CD4-positive, alpha-beta T cell treated with Interferon alpha-2 for 1 hour (primary cell): ENCODE measurements around the gene DOCK8.
A peak's percentile ranks its signal among the peaks of the same experiment; 100 is the strongest.

Experiments
- DNase-seq, 2 donors: peaks; one replicate each; pipeline ENCODE4 v3.0.0-alpha.2; 2020 to 2022

The DOCK8 gene

DNA sequence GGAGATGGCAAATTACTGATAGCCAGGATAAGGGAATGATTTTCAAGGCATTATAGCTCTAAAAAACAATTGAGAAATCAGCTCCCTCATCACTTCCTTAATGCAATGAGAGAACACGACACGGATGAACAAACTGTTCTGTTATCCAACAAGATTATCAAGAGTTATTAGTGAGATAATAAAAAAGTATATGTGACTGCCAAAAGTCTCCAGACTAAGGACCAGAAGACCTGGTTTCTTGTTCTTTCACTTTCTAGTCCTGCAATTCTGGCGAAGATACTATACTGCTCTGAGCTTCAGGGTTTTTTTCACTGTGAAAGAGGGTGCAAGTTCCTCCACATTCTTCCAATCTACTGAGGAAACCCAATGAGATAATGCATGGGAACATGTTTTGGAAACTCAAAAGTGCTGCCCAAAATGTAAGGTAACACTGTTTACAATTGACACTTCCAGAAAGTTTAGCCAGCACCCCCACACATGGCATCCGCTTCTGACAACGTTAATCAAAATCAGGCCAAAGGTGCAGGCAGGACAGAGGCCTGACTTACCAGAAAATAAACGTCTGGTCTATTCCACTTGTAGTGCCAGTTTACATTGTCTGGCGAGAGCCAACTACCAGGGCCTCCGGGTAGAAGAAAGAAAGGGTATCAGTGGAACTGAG, 254.2 kb downstream of the DOCK8 start:
- no peak for DNase-seq

DNA sequence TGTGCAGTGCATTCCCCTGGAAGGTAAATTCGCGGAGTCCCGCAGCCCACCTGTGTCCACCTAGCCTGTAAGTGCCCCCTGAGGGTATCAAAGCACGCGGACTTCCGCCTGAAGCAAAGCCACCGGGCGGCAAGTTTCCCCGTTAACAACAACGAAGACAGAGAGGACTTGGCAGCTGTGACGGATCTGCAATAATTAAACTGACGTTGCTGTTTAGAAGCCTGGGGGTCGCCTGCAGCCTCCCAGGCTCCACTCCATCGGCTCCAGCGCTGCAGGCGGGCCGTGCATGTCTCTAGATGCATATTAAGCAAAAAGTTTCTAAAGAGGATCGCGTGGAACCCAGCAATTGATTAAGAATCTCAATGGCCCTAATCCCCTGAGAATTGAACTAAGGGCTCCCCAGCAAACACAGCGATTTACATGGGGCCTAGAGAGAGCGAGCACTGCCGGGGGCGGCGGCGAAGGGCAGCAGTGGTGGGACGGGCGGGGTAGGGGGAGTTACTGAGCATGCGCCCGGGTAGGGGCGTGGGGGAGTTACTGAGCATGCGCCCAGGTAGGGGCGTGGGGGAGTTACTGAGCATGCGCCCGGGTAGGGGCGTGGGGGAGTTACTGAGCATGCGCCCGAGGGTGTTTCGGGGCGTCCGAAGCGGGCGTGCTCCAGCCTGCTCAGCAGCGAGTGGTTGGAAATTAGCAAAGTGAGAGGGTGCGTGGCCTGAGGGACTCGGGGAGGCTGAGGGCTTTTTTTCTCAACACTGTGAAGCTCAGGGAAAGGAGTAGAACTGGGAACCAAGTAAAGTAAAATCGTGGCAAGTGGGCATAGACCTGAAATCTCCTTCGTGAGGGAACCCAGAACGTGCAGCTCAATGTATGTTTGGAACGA, 255.2 kb downstream of the DOCK8 start:
- DNase-seq: peak; percentile 94

DNA sequence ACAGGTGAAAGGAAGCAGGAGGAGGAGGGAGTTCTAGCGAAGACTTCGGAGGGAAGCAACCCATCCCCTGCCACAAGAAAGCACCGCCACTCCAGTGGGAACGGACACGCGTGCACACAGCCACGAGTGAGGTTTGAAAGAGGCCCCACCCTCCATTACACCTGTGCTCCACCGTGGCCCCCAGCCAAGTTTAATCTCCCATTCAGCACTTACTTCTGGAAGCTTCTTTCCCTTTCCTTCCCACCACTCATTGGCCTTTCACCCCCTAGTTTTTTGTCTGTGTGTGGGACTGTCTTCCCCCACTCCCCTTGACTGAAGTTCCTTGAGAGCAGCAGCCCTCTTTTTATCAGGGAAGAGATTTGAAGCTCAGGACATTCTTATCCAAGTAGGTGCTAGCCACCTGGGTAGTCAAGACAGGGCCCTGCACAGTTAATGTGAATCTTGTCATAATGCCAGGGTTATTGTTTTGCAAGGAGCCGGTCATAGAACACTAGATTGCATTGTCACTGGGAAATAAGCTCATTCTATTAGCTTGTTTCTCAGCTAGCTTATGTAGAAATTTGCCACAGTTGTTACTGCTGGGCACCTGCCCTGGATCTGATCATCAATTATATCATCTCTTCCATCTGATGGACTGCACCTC, 256.0 kb downstream of the DOCK8 start:
- DNase-seq: peak in 1 of 2 donors; percentile 4

DNA sequence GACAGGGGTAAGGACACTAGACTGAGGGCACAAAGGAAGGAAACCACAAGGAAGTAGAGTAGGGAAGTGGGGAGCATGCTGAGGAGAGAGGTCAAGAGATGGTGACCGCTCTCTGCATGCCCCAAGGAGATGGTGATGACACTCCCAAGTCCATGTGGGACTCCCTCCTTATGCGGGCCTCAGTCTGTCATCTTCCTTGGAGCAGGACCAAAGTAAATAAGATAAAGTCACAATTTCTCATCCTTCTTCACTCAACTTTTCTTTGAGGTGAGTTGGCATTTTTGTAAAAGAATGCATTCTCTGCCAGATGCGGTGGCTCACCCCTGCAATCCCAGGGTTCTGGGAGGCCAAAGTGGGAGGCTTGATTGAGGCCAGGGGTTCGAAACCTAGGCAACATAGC, 256.7 kb downstream of the DOCK8 start:
- no peak for DNase-seq

DNA sequence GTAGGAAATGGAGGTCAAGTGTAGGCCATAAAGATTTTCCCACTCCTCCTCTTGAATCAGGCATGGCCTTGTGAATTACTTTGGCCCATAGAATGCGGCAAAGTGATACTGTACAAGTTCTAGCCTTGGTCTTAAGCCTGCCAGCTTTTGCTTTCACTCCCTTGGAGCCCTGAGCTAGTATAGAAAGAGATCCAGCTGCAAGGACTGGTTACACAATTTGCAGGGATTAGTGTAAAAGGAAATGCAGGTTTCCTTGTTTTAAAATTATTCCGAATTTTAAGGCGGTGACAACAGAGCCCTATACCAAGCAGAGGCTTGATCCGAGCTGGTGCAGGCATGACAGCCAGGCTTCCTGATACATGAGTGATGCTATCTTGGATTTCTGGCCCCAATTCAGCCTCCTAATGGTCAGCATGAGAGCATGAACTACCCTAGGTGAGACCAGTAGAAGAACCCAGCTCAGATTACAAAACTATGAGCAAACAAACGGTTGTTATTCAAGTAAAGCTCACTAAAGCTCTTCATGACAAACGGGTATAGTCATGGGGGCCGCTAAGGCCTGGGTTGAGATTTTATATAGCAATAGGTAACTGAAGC, 257.9 kb downstream of the DOCK8 start:
- DNase-seq: no peak

DNA sequence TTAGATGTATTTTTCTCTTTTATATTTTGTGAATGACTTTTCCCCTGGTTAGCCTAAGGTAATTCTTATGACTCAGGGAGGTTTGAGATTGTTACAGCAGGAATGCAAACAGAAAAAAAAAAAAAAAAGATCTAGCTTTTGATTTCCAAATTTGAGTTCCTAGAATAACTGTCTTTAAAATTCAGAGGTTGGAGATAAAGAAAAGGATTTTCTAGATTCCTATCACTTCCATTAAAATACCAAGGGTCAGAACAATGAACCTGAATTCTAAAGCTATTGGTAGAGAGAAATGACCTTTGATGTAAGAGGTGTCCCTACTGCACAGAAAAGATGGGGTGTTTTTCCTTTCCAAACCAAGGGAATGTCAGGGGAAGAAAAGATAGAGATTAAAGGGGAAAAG, 262.5 kb downstream of the DOCK8 start:
- no peak for DNase-seq

DNA sequence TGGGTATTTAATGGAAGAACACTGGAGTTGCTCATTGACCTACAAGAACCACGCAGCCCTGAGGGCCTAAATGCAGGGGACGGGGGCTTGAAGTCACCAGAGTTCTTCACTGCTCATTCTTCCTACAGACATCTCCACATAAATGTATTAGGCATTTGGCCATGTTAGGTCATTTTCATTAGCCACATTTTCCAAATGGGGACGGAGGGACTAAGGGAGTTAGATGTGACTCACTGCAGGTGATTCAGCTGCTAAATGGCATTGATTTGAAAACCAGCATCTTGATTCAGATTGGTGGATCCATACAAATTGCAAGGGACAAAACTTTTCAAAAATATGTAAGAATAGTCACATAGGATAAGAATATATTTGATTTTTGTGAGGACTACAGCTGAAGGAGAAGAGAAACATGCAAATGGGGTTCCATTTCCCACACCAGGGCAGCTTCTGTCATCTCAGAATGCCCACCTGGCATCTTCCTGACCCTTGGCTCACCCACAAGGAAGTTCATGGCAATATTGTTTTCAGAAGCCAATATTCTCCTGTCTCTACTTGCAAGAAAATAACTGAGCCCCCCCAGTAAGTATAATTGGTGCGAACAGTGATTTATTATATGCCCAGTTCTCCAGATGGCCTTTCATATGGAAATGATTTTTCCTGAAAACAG, 264.8 kb downstream of the DOCK8 start:
- no peak for DNase-seq

DNA sequence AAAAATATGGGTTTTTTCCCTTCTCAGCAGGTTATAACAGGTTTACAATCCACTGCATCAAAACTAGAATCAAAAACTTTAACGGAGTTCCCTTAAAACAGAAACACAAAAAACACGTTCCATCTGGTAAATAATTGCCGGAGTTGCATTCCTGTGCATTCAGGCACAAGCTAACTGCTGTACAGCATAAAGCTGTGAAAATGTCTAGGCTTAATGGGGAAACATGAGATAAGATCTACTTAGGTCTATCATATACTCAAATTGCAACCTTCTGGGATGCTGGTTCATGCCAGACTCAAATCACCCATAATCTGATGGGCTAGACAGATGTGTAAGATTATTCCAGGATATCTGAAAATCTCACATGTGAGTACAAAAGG, 265.3 kb downstream of the DOCK8 start:
- DNase-seq: no peak

DNA sequence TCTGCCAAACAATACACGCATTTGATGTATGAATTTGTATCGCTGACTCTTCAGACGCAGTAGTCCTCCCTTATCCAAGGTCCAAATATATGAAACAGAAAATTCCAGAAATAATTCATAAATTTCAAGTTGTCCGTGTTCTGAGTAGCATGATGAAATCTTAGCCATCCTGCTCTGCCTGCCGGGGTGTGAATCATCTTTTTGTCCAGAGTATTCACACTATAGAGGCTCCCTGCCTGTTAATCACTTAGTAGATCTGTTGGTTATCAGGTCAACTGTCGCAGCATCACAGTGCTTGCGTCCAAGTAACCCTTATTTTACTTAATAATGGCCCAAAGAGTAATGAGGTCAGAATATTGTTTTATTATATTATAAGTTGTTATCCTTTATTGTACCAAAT, 268.1 kb downstream of the DOCK8 start:
- no peak for DNase-seq

DNA sequence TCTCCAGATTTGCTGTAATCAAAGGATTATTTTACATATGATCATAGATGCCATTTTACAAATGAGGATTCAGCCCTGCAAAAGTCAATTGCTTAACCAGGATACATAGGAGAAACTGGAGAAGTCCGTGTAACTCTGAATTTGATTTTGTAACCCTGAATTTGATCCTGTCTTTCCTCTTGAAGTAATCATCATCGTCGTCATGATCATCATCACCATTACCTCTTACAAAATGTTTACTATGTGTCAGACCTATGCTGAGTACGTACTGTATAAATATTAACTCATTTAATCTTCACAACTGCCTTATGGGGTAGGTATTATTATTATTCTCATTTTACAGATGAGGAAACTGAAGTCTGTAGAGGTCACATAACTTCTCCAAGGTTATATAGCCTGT, 271.5 kb downstream of the DOCK8 start:
- no peak for DNase-seq

DNA sequence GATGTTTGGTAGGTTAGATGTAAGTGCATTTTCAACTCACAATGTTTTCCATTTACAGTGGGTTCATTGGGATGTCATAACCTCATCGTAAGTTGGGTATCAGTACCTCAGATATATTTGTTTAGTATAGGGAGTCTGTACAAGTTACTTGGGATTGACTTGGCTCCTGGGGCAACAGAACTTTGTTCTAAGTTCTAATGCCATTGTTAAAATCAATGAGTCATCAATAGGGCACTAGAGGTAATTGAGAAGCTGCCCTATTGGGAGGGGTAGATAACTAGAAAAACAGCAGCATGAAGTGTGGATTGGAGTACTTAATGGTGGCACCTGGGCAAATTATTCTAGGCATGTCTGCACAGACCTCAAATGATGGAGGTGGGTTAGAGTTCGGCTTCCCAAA, 272.8 kb downstream of the DOCK8 start:
- DNase-seq: no peak

DNA sequence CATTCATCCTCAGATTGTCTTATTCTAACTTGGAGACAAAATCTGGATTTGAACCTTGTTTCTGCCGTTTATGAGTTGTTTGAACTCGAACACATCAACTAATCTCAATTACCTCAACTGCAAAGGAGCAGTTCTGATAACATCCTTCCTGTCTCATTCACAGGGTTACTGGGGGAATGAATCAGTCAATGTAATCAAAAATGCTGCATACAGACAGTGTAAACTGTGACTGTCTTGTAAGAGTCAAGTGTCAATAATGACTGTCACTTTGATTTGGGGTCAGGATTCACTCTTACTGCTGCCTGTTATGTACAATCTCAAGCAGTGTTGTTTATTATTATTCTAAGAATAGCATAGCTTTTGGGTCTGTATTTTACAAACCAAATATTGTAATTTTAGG, 273.8 kb downstream of the DOCK8 start:
- DNase-seq: no peak

DNA sequence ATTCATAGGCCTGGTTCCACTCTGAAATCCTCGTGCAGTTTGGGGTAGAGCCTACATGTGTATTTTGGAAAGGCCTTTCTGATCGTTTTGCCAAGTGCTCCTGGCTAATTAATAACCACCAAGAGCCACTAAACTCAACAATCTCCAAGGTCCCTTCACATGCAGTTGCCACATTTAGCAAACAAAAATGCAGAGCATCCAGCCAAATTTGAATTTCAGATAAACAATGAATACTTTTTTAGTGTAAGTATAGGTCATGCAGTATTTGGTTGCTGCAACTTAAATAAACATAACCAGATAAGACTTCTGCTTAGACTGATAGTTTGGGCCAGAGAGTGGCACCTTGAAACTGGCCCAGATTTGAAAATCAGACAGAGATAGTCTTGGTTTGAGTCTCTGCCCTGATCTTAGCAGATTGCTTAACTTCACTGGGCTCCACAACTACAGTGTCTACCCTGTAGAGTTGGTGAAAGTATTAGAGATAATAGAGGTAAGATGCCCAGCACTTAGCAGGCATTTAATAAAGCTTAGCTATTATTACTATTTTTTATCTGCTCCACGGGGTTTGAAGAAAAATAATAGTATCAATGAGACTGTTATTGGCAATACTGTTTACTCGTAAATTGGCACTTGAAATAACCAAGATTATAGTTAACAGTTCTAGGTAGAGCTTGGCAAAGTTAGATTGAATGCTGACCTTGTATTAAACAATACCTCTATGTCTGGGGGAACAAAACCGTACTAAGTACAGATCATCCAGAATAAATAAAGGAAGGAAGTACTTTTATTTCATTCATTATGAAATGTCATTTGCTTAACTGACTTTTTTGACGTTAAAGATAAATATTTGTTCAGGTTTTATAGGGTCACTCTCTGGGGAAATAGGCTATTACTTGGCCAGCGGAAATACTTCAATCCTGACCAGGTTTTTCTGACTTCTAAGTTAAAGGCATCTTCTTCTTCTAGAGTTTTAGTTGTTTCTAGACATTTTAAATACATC, 274.8 kb downstream of the DOCK8 start:
- no peak for DNase-seq

DNA sequence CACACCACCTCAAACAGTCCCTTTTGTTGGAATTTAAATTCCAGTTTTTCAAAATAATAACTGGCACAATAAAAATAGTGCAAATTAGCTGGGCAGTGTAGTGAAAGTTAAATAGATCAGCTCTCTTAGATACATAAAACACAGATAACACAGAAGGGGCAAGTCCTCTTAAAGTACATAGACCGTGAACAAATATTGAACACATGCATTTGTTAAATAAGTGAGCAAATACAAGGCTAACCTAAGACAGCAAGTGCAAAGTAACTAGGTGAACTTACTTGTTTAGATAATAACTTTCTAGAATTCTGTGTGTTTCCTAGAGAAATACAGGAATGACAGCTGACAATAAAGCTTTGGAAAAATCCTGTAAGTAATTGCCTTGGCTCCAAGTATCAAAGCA, 280.1 kb downstream of the DOCK8 start:
- no peak for DNase-seq

DNA sequence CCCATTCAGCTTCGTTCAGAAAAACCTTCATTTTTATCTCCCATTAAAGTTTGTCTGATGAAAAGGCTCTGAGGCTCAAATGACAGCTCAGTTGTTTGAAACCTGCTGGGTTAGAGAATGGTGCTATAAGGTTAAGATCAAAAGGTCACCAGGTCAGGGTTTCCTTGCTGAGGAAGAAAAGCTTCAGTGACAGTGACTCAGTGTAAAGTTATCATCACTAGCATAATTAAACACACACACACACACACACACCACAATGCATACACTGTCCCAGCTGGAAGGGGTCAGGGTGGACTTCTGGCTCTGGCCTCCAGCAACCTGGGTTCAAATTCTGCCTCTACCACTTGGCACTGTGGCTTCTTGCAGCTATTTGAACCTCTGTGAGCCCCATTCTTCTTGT, 281.1 kb downstream of the DOCK8 start:
- no peak for DNase-seq

DNA sequence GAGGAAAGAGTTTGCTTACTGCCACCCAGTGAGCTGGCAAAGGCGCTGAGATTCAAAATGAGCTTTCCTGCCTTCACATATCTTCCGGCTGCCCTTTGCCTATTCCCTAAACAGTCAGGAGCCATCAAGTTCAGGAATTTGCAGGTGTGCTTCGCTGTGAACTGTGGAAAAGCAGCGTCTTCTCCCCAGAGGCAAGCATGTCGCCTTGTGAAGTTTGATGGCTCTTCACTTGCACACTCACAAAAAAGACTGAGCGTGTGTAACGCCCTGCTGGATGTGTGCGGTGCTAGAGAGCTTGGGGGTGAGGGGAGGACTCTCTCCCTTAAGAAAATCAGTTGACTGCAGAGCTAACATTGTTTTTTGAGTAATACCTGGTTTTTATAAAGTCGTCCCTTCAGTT, 288.7 kb downstream of the DOCK8 start:
- no peak for DNase-seq

DNA sequence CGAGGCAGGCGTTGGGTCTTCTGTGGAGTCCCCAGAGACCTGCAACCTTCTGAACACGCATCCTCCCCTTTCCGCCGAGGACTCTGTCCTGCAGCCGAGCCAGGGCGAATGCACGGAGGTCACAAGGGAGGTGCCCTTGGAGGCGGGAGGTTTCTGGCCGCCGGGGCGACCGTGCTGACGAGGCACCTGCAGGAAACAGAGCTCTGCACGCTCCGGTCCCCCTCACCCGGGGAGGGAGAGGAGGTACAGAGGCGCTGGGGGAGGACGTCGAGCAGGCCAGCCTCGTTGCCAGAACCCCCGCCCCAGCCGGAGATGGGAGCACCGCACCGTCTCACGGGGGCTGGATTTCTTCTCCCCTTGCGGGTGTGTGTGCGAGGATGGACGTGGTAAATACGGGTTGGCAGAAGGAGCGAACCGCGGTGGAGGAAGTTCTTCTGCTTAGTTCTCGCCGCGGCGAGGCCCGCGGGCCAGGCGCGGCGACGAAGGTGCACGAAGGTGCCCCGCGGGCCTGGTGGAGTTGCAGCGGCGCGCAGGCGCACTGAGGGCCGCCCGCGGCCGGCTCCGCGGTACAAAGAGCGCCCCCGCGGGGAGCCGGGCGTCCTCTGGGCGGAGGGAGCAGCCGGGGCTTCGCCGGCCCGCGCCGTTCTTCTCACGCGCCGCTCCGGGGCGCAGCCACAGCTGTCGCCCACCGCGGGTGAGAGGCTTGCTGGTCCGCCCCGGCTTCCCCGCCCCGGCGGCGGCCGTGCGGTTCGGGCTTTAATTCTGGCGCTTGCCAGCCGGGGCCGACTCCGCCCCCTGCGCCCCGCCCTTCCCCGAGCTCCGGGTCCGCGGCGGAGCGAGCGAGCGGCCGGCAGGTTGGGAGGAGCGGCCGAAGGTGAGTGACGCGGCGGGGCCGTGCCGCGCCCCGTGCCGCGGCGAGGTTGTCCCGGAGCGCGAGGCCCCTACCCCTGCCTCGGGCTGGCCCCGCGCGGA, 289.5 kb downstream of the DOCK8 start, which contains the start of gene KANK1:
KANK1 (plus strand) TSS at position 815 of the 972 bp plus-strand sequence.
- peak; percentile 77 to 82 for DNase-seq

DNA sequence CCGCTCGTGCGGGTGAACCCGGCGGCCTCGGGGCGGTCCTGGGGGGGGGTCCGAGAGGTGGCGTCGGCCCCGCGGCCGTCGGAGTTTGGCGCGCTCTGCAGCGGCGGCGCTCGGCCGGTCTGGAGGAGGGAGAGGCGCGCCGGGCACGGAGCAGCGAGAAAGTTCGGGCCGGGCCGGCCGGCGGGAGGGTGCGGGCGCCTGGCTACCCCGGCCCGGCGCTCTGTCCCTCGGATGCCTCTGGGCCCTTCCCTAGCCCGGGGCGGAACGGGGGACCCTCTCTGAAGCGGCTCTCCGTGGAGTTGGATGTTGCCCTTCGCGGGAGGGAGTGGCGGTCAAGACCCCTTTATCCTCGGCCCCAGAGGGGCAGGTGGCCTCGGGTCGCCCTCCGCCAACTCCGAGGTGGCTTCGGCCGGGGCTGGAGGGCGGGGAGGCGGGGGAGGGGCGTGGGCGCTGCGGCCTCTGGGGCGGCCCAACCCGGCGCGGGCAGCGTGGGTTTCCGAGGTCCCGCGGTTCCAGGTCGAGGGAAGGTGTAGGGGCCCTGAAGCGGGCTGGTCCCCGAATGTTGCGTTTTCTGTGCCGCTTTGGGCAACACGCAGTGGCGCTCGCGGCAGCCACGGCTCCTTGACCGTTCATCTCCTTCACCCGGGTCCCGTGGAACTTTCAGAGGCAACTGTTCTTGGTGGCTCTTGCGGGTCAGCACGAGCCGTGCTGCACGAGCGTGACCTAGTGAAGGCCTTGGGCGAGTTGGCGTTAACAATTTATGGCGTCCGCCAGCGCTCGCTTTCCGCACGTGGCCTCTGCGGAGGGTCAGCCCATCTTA, 290.5 kb downstream of the DOCK8 start:
- peak in 1 of 2 donors; percentile 7 for DNase-seq

DNA sequence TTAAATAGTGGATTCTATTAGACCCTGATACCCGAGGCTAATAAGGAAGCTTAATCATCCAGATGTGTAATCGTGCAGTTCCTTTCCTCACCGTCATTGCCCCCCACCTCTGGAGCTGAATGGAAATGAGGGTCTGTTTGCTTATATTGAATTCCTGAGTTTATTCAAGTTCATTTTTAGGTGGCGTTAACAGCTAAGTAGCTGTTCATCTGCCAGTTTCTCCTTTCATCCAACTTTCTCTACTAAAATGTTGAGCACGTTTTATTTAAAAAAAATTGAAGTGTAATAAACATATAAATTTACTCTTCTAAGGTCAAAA, 291.0 kb downstream of the DOCK8 start:
- DNase-seq: no peak

DNA sequence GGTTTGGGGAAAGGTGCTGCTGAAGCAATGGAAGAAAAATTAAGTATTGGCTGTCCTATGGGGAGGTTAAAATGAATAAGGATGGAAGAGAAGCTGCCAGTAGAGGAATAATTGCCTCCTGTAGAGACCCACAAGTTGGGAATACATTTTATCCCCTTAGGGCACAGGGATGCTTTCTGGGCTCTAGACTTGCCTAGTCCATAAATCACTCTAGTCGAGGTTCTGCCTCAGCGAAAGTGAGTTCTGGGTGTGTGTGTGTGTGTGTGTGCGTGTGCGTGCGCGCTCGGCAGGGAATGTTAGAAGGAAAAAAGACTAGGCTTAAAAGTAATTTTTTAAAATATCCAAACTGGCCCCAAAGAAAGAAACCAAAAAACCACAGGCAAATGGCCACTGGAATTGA, 291.6 kb downstream of the DOCK8 start:
- DNase-seq: no peak
